HG03575 (cell line): ENCODE results near the gene HJURP.
"Not testable (repeated sequence)": the region's sequence is repeated elsewhere in the genome, so short reads cannot be mapped to it uniquely, and the experiment has no call there.

Experiments
- ATAC-seq: cut with Tn5 transposase; IDR thresholded peaks from one replicate; pipeline ENCODE4 v1.9.1; 2021; ENCODE audit not compliant: unreplicated experiment, insufficient number of reproducible peaks, low FRiP score; ENCODE audit errors: extremely low read depth

The HJURP gene, protein sequence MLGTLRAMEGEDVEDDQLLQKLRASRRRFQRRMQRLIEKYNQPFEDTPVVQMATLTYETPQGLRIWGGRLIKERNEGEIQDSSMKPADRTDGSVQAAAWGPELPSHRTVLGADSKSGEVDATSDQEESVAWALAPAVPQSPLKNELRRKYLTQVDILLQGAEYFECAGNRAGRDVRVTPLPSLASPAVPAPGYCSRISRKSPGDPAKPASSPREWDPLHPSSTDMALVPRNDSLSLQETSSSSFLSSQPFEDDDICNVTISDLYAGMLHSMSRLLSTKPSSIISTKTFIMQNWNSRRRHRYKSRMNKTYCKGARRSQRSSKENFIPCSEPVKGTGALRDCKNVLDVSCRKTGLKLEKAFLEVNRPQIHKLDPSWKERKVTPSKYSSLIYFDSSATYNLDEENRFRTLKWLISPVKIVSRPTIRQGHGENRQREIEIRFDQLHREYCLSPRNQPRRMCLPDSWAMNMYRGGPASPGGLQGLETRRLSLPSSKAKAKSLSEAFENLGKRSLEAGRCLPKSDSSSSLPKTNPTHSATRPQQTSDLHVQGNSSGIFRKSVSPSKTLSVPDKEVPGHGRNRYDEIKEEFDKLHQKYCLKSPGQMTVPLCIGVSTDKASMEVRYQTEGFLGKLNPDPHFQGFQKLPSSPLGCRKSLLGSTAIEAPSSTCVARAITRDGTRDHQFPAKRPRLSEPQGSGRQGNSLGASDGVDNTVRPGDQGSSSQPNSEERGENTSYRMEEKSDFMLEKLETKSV

DNA sequence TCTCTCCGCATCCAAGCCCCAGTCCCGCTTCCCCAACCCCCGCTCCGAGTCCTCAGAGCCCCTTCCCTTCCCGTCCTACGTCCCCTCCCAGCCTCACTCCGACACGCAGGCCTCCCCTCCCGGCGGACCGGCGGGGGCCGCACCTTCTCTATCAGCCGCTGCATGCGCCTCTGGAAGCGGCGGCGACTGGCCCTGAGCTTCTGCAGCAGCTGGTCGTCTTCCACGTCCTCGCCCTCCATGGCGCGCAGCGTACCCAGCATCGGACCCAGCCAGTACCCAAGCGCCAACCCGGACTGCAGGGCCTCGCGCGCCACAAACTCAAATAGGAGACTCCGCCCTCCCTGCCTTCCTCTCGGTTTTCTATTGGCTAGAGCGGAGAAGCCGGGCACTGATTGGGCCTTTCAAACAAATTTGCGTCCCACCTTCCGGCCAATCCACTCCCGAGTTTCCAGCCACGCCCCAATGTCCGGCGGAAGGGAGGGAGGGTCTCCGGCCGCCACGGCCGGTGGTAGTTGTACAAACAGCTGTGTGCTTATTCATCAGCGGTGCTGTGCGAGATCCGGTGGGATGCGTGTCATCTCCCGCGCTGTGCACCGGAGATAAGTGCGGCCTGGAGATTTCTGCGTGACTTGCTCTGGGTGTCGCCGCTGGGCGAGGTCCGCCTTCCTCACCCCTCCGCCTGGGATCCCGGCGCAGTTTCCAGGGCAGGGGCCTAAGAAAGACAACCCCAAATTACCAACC is at the start of gene HJURP:
Gene HJURP (minus strand): TSS at position 295 of the 741 bp plus-strand sequence. CDS start 35 bp downstream, at position 260.
- peak; percentile 86 for ATAC-seq

DNA sequence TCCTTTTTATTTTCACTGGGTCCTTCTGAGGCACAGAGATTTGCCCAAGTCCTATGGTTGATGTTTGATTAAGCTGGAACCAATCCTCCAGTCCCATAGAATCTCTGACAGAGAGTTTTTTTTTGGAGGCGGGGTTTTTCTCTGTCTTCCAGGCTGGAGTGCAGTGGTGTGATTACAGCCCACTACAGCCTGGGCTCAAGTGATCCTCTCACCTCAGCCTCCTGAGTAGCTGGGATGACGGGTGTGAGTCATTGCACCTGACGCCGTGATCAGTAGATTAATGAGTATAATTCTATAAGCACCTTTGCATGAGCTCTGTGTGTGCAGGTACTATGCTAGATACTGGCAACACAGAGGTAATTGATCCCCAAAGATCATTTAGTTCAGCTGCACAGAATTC is 47.5 kb upstream of the HJURP start:
- ATAC-seq = no peak

DNA sequence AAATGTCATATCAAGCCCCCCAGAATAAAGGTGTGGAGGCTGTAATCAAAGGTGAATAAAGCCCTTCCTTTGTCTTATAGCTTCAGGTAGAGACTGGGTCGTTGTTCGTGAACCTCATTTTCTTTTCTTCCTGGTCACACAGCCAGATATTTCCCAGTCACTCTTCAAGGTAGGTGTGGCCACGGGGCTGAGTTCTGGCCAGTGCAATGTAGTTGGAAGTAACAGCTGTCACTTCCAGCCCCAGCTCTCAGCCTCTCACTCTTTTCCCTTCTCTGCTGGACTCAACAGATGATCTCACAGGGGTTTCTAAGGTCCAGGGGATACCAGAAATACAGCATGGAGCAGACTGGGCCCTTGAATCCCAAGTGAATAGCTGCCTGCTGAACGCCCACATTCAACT is 47.0 kb upstream of the HJURP start:
- no peak for ATAC-seq

DNA sequence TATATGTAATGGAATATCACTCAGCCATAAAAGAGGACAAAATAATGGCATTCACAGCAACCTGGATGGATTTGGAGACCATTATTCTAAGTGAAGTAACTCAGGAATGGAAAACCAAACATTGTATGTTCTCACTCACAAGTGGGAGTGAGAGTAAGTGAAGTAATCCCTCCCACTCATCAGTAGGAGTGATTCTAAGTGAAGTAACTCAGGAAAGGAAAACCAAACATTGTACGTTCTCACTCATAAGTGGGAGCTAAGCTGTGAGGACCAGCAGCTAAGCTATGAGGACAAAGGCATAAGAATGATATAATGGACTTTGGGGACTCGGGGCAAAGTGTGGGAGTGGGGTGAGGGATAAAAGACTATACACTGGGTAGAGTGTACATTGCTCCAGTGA is 41.9 kb upstream of the HJURP start:
- not testable (repeated sequence) for ATAC-seq

DNA sequence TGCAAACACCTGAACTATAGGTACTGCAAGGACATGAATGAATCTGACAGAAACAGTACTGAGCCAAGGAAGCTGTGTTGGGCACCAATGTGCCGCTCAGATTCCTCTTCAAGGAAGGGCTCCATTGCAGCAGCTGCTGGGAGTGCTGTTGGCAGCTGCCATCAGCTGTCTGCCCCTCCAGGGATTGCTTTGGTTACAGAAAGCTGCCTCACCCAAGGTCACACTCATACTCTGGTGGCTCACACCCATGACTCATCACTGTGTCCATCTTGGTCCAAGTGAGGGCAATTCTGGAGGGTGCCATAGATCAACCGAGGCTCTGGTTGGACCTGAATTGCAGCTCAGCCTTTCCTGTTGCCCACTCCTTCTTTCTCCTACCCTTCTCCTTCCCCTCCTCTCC is 38.5 kb upstream of the HJURP start:
- ATAC-seq = no peak

DNA sequence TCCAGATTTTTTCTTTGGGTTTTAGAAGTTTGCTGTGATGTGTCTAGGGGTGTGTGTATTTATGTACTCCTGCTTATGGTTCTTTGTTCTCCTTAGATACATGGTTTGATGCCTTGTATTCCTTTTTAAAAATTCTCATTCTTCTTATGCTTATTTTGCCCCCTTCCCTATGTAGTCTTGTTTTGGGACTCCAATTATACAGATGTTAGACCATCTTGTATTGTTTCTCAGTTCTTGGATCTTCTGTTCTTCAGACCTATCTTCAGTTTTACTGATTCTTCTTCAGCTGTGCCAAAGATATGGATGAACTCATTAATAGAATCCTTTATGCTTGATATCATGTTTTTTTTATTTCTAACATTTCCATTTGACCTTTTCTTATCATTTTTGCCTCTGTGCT is 28.0 kb upstream of the HJURP start:
- ATAC-seq = no peak

DNA sequence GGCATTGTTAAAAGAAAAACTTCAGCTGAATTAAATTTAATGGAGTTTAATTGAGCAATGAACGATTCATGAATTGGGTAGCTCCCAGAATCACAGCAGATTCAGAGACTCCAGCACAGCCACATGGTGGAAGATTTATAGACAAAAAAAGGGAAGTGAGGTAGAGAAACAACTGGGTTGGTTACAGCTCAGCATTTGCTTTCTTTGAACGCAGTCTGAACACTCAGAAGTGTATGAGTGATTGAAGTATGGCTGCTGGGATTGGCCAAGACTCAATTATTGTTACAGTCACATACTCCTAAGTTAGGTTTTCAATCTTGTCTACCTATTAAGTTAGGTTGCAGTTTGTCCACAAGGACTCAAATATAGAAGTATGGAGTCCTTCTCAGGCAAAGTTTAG is 17.8 kb upstream of the HJURP start:
- not testable (repeated sequence) for ATAC-seq

DNA sequence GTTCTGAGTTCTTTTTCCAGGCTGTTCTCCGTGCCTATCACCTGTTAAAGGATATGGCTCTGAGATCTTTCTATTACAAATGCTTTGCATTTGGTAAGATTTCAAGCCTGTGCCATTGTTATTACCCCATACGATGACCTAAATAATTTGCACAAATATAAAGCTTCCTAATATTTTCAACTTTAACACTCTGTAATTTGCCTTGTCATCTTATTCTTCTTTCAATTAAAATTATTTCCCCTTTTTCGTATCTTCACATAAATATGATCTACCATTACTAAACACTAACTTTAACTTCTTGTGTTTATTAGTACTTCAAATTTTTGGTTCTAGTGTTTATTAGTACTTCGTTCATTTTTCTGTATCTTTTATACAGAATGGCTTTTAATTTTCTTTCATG is 17.1 kb upstream of the HJURP start:
- ATAC-seq = no peak

DNA sequence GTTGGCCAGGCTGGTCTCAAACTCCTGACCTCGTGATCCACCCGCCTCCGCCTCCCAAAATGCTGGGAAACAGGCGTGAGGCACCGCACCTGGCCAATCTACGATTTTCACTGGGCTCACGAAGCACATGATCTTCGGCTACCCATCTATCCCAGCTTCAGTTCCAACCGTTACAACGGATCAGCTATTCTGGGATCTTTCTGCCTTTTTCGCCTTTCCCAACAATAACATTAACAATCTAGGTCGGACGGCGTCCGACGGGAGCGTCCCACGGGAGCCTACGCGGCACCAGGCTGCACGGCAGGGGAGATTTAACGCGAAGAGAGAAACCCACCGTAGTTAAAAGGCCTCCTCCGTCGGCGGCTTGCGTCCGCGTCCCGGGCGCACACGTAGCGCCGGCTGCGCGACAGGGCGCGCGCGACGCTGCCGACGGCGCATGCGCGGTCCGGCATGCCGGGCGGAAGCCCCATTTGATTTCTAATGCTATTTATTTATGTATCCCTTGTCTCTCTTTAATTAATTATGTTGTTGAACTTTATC is 13.7 kb upstream of the HJURP start, which contains the start of gene MSL3B:
Gene MSL3B (minus strand): TSS at position 394 of the 540 bp plus-strand sequence.
- no peak for ATAC-seq

DNA sequence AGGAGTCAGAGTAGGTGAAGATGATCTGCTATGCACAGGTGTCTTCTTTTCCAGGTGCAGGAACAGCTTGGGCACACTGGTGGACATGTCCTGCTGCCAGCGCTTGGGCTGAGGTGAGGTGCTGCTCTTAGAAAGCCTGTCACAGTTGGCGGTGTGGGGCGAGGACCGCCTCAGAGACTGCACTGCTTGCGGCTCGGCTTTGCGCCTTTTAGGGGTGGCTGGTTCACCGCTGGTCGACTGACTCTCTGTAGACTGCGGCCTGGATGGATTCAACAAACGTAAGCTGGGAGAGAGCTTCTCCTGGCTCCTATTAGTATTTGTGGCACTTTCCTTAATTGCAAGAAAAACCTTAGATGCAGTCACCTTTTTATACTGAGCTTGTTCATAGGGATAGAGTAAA is 12.1 kb upstream of the HJURP start:
- ATAC-seq = no peak

DNA sequence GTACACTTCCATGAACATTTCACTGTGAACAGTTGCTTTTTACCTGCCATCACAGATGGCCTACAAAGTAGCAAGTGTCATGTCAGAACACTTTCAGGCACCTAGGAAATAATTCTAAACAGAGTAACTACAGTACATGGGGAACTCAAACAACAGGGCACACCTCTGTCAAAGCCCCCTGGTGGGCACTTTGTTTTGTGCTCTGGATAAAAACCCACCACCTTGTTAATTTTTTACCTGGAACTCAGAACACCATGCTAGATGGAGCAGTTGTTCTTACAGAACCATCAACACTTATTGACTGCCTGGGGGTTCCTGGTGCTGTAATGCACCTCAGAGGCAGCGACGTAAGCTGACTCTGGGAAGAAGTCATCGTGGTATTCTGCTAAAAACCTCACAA is 11.5 kb upstream of the HJURP start:
- ATAC-seq = no peak

DNA sequence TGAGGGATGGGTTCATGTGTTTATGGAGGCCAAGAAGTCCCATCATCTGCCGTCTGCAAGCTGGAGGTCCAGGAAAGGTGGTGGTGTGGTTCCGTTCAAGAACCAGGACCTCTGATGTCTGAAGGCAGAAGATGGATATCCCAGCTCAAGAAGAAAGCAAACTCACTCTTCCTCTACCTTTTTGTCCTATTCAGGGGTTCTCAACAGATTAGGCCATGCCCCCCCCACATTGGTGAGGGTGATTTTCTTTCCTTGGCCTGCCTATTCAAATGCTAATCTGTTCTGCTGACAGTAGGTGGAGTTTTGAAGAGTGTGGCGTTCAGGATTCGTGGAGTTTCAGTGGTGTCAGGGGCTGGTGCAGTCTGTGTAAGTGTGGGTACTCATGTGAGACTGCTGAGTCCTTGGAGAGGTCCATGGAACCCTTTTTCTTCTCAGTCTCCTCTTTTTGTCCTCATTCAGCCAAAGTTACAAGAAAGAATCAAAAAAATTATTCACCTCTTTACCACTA is 8.0 kb upstream of the HJURP start:
- no peak for ATAC-seq

DNA sequence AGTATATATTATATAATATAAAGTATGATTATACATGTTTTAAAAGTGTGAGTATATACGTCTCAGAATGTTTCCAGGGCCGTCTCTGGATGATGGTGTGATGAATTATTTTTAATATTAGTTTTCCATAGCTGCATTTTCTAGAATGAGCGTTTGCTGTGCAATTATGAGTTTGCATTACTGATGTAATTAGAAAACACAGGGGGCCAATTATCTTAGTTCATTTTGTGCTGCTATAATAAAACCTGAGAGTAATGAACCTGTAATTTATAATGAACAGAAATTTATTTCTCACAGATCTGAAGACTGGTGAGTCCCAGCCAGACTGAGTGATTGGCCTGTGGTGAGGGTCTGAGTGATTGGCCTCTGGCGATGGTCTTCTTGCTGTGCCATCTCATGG is 4.0 kb upstream of the HJURP start:
- ATAC-seq = no peak

DNA sequence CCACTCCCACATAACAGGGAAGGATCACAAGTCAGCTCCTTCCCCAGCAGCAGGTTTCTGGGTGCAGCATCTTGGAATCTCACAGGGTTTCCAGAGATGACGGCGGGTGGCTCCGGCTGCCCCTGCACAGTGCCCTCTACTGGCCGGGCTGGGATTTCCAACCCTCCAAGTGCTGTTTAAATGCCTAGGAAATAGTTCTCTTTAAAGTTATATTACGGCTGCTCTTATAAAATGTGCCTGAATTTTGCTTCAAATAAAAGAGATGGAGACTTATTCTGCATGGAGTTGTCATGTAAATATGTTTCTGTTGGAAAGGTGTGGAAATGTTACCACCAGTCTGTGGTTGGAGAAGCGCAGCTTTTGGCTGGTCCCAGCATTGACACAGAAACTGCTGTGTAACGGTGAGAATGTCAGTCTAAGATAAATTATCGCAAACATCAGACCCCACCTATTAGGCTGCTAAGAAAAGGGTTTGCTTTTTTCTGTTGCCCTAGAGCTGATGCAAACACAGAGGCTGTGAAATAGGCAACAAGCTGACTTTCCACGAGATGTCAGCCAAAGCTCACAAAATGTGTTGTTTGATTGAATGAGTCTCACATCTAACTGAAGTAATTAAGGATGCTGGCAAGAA is 3.3 kb upstream of the HJURP start:
- ATAC-seq = no peak

DNA sequence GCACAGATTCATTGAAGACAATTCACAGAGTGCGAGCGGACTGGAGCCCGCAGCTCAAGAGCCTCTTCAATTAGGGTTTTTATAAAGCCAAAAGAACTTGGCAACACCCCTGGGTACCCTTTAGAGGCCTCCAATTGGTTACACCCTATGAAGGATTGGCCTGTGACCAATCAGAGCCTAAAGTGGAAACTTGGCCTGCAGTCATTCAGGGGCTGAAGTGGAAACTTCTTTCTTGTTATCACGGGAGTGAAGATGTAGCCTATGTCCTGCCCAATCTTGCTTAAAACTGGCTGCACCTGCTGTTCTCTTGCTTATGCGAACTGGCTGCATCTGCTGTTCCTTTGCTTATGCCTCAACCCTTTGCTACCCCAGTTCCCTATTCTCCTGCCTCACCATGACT is 1.8 kb upstream of the HJURP start:
- no peak for ATAC-seq

DNA sequence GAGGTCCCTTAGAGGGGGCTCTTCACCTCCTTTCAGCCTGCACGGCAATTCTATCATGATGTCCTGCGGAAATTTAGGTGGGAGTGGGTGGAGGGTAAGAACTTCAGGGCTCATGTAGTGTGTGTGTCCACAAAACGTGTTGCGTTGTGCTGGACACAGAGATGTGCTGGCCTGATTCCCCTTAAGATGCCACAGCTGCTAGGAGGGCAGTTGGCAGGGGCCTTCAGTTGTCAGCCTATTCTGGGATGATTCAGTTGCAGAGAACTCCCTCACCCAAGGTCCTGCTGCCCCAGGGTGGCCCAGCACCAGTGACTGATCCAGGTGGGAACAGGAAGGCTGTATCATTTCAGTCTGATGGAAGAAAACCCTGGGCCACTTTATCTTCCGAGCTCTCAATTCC is 1.0 kb upstream of the HJURP start:
- no peak for ATAC-seq

DNA sequence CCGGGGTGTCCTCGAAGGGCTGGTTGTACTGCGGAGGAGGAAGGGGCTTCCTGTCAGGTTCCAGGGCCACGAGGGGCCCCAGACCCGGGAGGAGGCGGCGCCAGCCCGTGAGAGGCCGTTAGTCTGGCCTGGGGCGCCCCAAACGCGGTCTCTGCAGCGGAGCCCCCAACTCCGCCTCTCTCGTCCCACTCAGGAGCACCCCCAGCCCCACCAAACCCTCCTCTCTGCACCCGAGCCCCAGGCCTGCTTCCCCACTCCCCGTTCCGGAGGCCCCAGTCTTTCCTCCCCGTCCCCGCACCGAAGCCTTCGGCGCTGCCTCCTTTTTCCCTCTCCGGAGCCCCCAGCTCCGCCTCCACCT is 473 bp downstream of the HJURP start:
- no peak for ATAC-seq

DNA sequence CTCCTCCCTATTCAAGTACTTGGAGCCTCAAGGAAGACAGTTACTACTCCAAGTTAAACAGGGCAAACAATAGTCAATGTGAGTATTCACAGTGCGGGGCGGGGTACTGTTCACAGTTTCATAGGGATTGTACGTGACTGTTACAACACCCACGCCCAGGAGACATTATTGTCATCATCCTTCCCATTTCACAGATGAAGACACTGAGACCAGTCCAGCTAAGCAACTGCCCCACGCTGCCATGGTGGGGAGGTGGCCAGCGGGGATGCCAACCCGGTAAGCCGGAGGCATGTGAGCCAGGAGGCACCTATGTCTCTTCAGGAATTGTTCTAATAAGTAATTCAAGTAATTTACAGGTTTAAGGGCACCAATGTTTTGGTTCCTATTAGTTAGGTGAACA is 982 bp downstream of the HJURP start:
- ATAC-seq = no peak

DNA sequence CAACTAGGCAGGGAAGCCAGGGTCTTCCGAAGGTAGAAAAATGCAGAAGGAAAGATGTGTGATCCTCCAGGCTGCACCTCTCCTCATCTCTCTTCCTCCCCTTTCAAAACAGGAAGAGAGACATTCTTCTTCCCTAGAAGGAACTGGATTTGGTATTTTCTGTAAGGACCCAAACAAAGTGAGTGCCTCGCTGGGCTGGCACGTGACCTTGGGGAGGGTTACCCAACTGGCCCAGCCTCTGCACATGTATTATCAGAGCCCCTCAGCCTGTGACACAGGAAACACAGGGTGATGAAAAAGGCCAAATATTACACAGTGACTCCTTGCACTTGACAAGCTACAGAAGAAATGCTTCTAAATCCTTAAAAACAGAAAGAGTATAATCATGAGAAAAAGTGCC is 2.3 kb downstream of the HJURP start:
- no peak for ATAC-seq
